ENCODE data around the gene DNM3. TPM values are rescaled to one million over a fixed set of nuclear protein-coding genes. Genes with fewer than 3 reads are reported as not detected.

DNM3 gene
- total RNA-seq, 6 donors from 2014 or later, result 7.1 to 30.4 (median 10.3) TPM

- Histone ChIP-seq H3K27ac (no peak overlapping the region), H3K4me1 (no peaks in the 10 kb centered on the region), H3K27me3 (no peaks in the 10 kb centered on the region), H3K36me3 (no peaks in the 10 kb centered on the region), H3K4me3 (no peak overlapping the region), H3K9me3 (peaks cover 0 to 14% (median 6%) of the 10 kb centered on the region in 4 donors)
- WGBS, 2 donors, result 49 to 70% methylated on average over 8 of the region's 8 CpGs
- DNase-seq (no peak), ATAC-seq (ENCODE audit: low FRiP score in 2 of 2) (no peak)
- TF ChIP-seq CTCF (IDR thresholded peaks at IDR 0.05), result no peak
- no peak for TF ChIP-seq POLR2AphosphoS5 (IDR thresholded peaks at IDR 0.05)
- no peak for TF ChIP-seq POLR2A (IDR thresholded peaks at IDR 0.05)
- no peak for TF ChIP-seq EP300 (IDR thresholded peaks at IDR 0.05)
Observed at GRCh38 chr1:172203135-172203823, 362.0 kb downstream of the DNM3 start.

GRCh38 chr1:172203902-172204301, 362.6 kb downstream of the DNM3 start:
- Histone ChIP-seq H3K4me3 (no peak overlapping the region), H3K4me1 (no peaks in the 10 kb centered on the region), H3K36me3 (no peaks in the 10 kb centered on the region), H3K27me3 (no peaks in the 10 kb centered on the region), H3K27ac (no peak overlapping the region), H3K9me3 (peaks cover 0 to 8% (median 2%) of the 10 kb centered on the region in 4 donors)
- DNase-seq (no peak), ATAC-seq (ENCODE audit: low FRiP score in 2 of 2) (no peak)
- no peak for TF ChIP-seq POLR2A (IDR thresholded peaks at IDR 0.05)
- no peak for TF ChIP-seq CTCF (IDR thresholded peaks at IDR 0.05)
- TF ChIP-seq EP300 (IDR thresholded peaks at IDR 0.05), result no peak
- TF ChIP-seq POLR2AphosphoS5 (IDR thresholded peaks at IDR 0.05), result no peak

- DNase-seq, result no peak
Observed at GRCh38 chr1:172206256-172206655, 365.0 kb downstream of the DNM3 start.

GRCh38 chr1:172208635-172209034, 367.3 kb downstream of the DNM3 start:
- 92 to 93% methylated on average over 4 of the region's 4 CpGs for WGBS, 2 donors
- H3K27me3 ChIP-seq, result no peaks in the 10 kb centered on the region

More at GRCh38 chr1:172206256-172206655, 365.0 kb downstream of the DNM3 start:
- no peaks in the 10 kb centered on the region for H3K4me1 ChIP-seq
- H3K4me3 ChIP-seq, result no peak overlapping the region
- TF ChIP-seq EP300 (IDR thresholded peaks at IDR 0.05) (no peak), POLR2A (IDR thresholded peaks at IDR 0.05) (no peak), POLR2AphosphoS5 (IDR thresholded peaks at IDR 0.05) (no peak), CTCF (IDR thresholded peaks at IDR 0.05) (no peak)
- no peaks in the 10 kb centered on the region for H3K9me3 ChIP-seq
- H3K36me3 ChIP-seq, result no peaks in the 10 kb centered on the region
- no peak for ATAC-seq (ENCODE audit: low FRiP score in 2 of 2)
- no peaks in the 10 kb centered on the region for H3K27me3 ChIP-seq
- no peak overlapping the region for H3K27ac ChIP-seq

More at GRCh38 chr1:172208635-172209034, 367.3 kb downstream of the DNM3 start:
- Histone ChIP-seq H3K9me3 (no peaks in the 10 kb centered on the region), H3K27ac (no peak overlapping the region), H3K36me3 (no peaks in the 10 kb centered on the region), H3K4me3 (no peak overlapping the region), H3K4me1 (no peaks in the 10 kb centered on the region)
- ATAC-seq (ENCODE audit: low FRiP score in 2 of 2) (no peak), DNase-seq (no peak)
- no peak for TF ChIP-seq POLR2A (IDR thresholded peaks at IDR 0.05)
- no peak for TF ChIP-seq EP300 (IDR thresholded peaks at IDR 0.05)
- no peak for TF ChIP-seq CTCF (IDR thresholded peaks at IDR 0.05)
- no peak for TF ChIP-seq POLR2AphosphoS5 (IDR thresholded peaks at IDR 0.05)
